Measurements from ENCODE around the gene BET1.

GRCh38 chr7:94042381-94042780 lies 38.2 kb upstream of the BET1 start:
- TF ChIP-seq CTCF (IDR thresholded peaks at IDR 0.05 in 8 of 11, conservative IDR thresholded peaks at IDR 0.05 in 3 of 11) (no peak), POLR2AphosphoS5 (IDR thresholded peaks at IDR 0.05) (no peak)
